Suppressor macrophage treated with lipopolysaccharide for 1 hour (primary cell): ENCODE measurements around the gene SEC24C.
"Not testable (repeated sequence)": the region's sequence is repeated elsewhere in the genome, so short reads cannot be mapped to it uniquely, and the experiment has no call there.

Experiments used
- DNase-seq, 3 donors: peaks; one replicate each; pipeline ENCODE4 v3.0.0-alpha.2; 2020 to 2022

The SEC24C gene

DNA sequence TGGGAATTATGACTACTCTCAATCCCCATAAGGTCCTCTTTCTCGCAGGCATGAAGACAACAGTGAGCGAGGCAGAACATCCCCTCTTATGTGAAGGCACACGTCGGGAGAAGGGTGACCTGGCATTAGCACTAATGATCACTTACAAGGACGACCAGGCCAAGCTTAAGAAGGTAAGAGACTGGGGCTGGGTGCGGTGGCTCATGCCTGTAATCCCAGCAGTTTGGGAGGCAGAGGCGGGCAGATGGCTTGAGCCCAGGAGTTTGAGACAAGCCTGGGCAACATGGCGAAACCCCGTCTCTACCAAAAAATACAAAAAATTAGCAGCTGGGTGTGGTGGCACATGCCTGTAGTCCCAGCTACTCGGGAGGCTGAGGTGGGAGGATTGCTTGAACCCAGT lies 51.3 kb downstream of the SEC24C start:
- DNase-seq, result not testable (repeated sequence)

DNA sequence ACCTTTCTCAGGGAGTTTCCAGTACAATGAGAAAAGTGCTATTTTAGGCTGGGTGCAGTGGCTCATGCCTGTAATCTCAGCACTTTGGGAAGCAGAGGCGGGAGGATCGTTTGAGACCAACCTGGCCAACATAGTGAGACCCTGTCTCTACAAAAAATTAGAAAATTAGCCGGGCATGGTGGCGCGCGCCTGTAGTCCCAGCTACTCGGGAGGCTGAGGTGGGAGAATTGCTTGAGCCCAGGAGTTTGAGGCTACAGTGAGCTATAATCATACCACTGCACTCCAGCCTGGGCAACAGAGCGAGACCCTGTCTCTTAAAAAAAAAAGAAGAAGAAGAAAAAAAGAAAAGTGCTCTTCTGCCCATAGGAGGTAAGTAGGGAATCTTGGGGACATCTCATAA lies 51.9 kb downstream of the SEC24C start:
- not testable (repeated sequence) for DNase-seq

DNA sequence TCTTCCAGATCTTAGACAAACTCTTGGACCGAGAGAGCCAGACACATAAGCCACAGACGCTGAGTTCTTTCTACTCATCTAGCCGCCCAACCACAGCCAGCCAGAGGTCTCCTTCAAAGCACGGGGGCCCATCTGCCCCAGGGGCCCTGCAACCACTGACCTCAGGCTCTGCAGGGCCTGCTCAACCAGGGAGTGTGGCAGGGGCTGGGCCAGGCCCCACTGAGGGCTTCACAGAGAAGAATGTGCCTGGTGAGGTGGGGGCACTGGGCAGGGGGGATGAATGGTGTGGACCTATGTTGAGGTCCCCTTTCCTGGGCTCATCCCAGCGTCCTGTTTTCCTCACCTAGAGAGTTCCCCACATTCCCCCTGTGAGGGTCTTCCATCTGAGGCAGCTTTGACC lies 52.6 kb downstream of the SEC24C start:
- DNase-seq, result no peak

DNA sequence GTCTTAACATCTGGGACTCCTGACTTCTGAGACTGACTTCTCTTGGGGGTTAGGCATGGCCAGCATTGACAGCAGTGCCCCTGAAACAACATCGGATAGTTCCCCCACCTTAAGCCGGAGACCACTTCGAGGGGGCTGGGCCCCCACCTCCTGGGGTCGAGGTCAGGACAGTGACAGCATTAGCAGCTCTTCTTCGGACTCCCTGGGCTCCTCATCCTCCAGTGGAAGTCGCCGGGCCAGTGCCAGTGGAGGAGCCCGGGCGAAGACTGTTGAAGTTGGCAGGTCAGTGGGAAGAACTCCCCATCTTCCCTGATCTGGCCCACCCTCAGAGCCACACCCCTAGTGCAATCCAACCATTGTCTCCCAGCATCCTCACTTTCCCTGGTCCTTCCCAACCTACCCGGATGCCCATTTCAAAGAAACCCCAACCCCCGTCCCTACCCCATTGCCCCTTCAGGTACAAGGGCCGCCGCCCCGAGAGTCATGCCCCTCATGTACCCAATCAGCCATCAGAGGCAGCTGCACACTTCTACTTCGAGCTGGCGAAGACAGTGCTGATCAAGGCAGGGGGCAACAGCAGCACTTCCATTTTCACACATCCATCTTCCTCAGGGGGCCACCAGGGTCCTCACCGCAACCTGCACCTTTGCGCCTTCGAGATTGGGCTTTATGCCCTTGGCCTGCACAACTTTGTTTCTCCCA lies 53.3 kb downstream of the SEC24C start:
- DNase-seq, result no peak

DNA sequence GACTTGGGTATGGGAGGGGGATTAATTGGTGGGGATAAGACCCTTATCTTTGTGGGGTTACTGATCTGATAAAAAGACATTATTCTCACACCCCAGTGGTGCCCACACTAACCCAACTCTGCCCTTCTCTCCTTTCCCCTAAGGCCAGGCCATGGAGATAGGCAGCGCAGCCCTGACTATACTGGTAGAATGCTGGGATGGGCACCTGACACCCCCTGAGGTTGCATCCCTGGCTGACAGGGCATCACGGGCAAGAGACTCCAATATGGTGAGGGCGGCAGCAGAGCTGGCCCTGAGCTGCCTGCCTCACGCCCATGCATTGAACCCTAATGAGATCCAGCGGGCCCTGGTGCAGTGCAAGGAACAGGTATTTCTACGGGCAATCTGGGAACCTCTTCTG lies 53.9 kb downstream of the SEC24C start:
- no peak for DNase-seq

- DNase-seq, result no peak
Observed at GRCh38 chr10:73798927-73799560, 54.9 kb downstream of the SEC24C start.

DNA sequence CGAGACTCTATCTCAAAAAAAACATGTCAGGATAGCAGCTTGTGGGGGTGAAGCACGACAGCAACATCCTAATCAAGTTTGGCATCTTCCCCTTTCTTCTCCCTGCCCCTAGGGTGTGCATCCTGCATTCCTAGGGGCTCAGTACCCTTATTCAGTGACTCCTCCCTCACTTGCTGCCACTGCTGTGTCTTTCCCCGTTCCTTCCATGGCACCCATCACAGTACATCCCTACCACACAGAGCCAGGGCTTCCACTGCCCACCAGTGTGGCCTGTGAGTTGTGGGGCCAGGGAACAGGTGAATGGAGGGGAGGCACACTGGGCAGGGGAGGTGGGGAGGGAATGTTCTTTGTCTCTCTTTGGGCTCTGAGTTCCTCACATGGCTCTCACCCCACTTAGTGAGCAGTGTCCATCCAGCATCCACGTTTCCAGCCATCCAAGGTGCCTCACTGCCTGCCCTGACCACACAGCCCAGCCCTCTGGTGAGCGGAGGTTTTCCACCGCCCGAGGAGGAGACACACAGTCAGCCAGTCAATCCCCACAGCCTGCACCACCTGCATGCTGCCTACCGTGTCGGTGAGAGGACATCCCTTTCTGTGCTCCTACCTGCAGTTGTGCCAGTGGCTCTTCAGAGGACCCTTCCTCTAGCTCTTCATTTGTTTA lies 55.9 kb downstream of the SEC24C start:
- DNase-seq, result no peak

- DNase-seq, result no peak
Observed at GRCh38 chr10:73800560-73801252, 56.5 kb downstream of the SEC24C start.

DNA sequence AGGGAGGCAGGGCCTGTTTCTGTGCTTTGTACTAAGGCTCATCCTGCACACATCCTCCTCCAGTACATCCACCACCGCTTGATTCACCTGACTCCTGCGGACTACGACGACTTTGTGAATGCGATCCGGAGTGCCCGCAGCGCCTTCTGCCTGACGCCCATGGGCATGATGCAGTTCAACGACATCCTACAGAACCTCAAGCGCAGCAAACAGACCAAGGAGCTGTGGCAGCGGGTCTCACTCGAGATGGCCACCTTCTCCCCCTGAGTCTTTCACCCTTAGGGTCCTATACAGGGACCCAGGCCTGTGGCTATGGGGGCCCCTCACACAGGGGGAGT lies 57.0 kb downstream of the SEC24C start:
- DNase-seq, result no peak

DNA sequence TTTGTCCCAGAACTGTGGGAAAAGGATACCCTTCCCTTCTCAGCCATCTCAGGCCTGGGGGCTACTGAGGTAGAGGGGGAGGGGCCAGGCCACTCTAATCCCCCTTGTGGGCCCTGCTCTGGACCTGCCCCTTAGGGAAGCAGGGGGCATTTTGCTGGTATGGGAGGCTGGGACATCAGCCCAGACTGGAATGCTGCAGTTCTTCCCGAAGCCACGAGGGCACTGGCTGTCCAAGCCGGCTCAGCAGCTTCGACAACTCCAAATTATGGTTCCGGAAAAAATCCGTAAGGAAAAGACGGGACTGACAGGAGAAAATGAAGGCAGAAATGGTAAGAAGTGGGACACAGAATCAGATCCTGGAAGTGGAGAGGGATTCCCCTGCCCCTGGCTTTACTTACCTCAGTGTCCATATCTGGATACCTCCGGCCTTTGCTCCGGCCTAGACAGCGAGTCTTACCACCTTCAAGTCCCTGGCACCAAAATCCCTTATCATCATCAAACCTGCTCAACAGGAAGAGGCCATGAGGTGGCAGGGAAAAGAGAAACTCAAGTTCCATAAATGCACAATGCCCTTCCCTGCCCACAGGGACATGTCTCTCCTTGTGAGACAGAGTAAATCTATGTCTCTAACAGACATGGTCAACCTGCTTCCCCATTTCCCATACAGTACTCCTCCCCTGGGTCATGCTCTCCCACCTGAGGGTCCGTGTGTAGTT lies 58.3 kb downstream of the SEC24C start:
- no peak for DNase-seq

- DNase-seq, result peak; percentile 75 to 80 (median 78)
Observed at GRCh38 chr10:73803680-73804286, 59.6 kb downstream of the SEC24C start.

DNA sequence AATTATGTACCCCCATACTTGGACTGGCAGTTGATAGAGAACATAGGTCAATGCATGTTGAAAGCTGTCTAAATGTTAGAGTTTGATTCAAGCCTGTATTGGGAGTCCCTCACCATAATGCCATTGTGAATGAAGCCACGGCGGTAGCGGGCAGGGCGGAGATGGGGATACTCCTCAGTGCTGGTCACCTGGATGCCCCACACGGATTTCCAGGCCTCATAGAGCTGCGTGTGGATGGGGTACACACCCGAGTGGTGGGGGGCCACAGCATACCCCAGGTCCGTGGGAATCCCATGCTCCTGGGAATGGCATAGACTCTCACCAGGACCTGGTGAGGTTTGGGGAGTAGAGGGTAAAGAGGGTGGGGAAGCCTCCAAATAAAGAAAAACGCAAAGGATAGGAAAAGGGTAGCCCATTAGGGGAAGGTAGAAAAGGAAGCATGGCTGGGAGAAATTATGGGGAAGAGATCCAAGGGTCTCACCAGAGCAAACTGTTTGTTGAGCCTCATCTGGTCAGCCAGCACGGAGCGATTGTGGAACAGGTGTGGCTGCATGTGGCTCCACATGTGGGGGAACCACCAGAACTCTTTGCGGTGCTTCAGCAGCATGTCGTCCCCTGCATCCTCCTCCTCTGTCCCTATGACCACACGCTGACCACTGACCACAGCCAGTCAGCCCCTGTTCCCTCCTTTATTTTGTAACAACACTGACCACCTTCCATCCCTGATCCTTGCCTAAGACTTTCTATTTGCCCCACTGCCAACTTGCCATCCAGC lies 62.2 kb downstream of the SEC24C start:
- DNase-seq, result no peak

- DNase-seq, result no peak
Observed at GRCh38 chr10:73807471-73807870, 63.3 kb downstream of the SEC24C start.

- no peak for DNase-seq
Observed at GRCh38 chr10:73808021-73808815, 64.0 kb downstream of the SEC24C start.

- DNase-seq, result peak; percentile 19 to 40 (median 24)
Observed at GRCh38 chr10:73809061-73809818, 65.1 kb downstream of the SEC24C start.

DNA sequence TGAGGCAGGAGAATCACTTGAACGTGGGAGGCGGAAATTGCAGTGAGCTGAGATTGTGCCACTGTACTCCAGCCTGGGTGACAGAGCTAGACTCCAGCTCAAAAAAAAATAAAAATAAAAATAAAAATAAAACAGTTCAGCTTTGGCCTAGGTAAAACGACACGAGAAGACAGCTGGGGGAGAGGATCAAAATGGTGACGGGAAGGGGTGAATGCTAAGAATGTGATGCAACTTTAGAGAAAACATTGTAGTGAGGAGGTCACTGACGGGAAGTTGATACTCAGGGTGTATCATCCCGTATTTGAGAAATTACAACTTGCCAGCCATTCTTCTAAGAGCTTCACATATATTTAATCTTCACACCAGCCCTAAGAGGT lies 66.2 kb downstream of the SEC24C start:
- peak; percentile 61 to 87 (median 76) for DNase-seq

DNA sequence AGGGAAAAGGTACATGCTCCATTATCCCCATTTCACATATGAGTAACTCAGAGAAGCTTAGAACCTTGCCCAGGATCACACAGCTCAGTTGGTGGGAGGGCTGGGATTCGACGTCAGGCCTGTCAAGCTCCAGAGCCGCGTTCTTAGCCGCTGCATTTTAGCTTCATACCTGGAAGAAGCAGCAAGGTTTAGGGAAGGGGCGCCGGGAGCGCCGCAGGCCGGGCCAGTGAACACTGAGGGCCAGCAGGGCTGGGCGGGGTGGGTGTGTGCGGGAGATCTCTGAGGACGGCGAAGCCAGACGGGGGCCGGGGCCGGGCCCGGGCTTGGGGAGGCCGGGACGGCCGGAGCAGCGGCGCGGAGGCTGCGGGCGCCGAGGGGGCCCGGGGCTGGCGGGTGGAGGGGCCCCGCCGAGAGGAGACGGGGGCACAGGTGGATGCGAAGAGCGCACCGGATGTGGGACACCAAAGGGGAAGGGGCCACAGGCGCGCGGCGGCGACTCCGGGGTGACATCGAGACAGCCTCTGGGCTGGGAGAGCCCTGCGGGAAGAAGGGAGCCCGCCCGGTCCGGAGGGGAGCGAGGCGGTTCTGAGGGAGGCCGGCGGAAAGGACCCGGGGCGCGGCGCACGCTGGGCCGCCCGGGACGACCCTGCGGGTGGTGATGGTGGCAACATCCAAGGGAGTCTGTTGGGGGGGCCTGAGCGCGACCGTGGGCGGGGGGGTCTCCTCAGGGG lies 66.7 kb downstream of the SEC24C start:
- DNase-seq, result peak in 2 of 3 donors; percentile 13 to 60

GRCh38 chr10:73812657-73813056 lies 68.5 kb downstream of the SEC24C start:
- DNase-seq, result no peak

GRCh38 chr10:73813333-73813732 lies 69.2 kb downstream of the SEC24C start:
- DNase-seq, result no peak
